Fibroblast of skin of left biceps (primary cell): ENCODE data around the gene DQX1.
A peak's percentile ranks its signal among the peaks of the same experiment; 100 is the strongest.

Experiments used
- DNase-seq, 2 experiments: peaks; one replicate each; pipeline ENCODE4 v3.0.0-alpha.2; 2013; ENCODE audit warnings: low read depth in 2 of 2

DQX1 gene

DNA sequence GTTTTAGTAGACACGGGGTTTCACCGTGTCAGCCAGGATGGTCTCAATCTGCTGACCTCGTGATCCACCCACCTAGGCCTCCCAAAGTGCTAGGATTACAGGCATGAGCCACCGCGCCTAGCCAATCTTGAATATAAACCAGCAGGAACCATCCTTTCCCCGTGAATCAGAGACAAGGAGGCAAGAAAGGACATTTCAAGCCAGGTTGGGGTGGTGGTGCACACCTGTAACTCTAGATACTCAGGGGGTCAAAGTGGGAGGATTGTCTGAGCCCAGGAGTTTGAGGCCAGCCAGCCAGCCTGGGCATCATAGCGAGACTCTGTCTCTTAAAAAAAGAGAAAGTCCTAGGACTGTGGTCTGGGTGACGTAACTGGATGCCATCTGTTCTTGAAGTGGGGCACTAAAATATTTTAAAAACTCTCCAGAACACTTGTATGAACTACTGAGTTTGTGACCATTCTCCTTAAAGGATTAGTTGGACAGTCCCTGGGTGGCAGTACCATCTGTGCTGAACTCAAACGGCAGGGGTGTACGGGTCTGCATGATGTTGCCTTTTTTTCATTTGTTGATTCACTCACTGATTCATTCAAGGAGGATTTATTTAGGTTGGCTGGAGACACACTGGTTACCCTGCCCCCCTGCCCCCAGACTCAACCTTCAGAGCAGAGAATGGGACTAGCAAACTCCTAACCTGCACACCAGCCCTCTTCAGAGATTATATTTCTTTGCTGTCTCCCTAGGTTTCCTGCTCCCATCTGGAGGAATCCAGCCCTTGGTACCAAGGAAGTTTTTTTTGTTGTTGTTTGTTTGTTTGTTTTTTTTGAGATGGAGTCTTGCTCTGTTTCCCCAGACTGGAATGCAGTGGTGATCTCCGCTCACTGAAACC is 14.7 kb downstream of the DQX1 start:
- DNase-seq = no peak

- no peak for DNase-seq
Observed at GRCh38 chr2:74510272-74510671, 15.8 kb downstream of the DQX1 start.

DNA sequence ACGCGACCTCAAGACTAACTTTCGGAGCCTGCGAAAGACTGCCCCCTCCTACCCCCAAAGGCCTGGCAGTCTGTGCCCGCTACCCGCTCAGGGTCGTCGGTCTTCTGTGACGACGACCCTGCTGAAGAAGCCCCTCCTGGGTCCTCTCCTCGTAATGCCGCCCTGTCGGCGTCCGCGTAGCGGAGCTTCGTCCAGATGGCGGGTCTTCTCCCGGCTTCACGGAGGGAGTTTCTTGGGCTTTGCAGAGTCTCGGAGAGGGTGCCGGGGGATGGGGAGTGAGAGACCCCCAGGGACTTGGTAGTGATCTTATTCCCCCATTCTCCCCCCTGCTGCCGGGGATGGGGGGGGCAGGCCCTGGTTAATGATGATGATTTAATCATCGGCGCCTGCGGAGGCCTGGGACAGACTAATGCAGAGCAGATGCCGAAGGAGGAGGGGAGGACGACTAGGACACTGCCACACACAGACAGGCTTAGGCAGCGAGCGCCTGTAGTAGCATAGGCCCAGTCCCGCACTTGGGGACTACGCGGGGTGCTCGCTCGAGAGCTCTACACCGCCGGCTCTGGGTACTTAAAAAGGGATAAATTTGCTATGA is 18.0 kb downstream of the DQX1 start:
- DNase-seq = peak; percentile 75 to 78

- DNase-seq = peak; percentile 95
Observed at GRCh38 chr2:74507145-74507925, 18.7 kb downstream of the DQX1 start, which contains the start of gene PCGF1. Gene PCGF1, minus strand, starts transcription at chr2:74507695. Its CDS starts 27 bp downstream, at chr2:74507668.

GRCh38 chr2:74505448-74506246 is 20.4 kb downstream of the DQX1 start:
- DNase-seq = no peak

DNA sequence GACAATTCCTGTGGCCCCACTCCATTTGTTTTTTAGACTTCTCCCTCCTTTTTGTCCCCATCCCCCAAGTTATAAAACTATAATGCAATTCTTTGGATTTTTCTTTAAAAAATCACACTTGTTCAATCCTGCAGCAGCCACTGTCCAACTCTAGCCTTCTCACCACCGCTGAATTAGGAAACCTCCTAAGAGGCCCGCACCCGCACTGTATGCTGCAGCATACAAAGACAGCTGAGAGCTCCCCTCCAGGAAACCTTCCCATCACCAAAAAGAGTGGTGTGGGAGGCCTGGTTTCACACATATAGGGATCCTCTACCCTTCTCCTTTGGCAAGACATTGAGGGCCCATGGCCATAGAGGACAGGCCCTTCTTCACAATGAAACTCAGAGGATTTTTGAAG is 21.4 kb downstream of the DQX1 start:
- DNase-seq = no peak

DNA sequence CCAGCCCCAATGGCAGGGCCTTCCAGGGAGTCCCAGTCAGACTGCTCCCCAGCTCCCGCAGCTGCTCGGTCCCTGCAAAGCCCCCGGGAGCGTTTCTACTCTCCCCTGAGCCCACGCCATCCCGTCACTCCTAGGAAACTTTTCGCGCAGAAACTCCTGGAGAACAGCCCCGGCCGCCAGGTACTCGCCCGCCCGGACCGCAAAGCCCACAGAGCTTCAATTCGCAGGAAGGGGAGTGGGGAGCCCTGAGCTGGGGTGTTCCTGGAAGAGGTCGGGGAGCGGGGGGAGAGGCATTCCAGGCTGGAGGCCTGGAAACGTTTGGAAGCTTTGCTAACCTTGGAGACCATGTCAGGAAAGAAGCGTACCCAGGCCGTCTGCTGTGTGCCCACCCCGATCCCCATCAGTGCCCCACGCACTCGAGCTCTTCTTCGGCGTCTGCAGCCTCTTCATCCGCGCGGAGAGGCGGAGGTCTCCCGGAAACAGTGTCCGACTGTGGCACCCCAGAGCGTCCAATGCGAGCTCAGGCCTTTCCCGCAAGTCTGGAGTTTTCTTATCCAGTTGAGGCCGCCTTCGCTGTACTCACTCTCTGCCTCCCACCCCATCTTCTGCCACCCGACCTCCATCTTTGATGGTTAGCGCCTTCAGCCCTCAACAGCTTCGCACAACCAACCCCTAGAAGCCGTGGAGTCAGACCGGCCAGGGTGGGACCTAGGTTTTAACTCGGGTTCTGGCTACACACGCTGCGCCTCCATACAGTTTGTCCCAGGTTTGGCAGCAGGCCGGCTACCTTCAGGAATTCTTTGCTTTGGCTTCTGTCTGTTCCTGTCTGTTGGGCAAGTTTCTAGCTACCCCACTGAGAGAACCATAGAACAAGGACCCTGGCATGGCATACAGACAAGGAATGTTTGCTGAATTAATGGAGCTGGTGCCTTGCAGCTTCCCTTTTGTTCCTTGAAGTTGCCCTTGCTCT is 22.2 kb downstream of the DQX1 start:
- no peak for DNase-seq

GRCh38 chr2:74502720-74503505 is 23.1 kb downstream of the DQX1 start:
- no peak for DNase-seq

- no peak for DNase-seq
Observed at GRCh38 chr2:74502147-74502719, 23.8 kb downstream of the DQX1 start.

GRCh38 chr2:74501335-74502071 is 24.5 kb downstream of the DQX1 start:
- no peak for DNase-seq

GRCh38 chr2:74500578-74500946 is 25.5 kb downstream of the DQX1 start:
- DNase-seq = no peak

DNA sequence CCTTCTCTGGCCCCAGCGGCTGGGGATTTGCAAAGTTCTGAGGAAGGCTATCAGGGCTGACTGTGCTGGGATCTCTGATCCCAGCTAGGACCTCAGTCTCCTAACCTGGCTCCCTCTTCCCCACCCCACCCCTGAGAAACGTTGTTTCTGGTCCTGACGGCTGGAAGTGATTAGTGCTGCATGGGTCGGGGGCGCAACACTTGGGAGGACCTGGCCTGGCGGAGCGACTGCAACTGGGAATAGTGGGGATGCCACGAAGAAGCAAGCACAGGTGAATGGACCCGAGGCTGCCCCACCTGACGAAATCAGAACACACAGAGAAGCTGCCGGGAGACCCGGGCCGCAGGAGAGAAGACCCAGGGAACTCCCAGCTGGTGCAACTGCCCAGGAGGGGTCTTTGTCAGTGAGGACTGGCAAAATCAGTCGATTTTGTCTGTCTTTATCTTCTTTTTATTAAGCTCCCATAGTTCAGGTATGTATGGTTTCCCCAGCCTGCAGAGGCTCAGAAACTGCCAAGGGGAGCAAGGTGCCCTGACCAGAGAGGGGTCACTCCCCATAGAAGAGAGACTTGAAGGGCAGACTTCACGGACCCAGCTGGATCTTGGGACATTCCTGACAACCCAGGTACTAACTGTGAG is 26.0 kb downstream of the DQX1 start:
- DNase-seq = no peak

DNA sequence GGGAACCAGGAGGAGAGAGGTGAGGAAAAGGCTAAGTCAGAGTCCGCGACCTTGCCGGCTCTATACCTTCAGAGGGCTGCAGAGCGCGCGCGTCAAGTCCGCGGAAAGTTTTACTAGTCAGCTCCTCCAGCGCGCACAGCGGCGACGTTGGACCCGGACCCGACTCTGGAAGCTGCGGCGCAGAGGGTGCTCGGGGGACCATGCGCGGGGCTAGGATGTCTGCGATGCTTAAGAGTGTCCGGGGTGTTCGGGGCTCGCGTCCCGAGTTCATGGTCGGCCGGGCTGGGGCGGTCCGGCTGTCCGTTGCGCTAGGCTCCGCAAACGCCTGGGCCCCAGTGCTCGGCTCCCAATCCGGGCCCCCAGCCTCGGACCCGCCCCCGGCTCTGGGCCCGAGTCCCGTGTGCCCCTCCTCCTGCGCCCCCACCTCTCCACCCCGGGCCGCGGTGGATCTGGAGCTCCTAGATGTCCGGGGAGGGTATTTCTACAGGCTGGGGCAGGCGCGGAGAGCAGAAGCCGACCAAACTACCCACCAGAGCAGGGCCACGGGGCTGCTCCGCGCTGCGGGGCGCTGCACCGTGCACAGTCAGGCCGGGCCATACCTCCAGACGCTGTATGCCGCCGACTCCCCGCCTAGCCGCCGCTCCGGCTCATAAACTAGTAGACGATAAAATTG is 26.6 kb downstream of the DQX1 start, which contains the start of gene LBX2:
Gene LBX2 (minus strand): TSS at position 337 of the 673 bp plus-strand sequence. CDS start 66 bp downstream, at position 271.
- no peak for DNase-seq

GRCh38 chr2:74498500-74499266 is 27.3 kb downstream of the DQX1 start:
- no peak for DNase-seq

- DNase-seq = no peak
Observed at GRCh38 chr2:74497777-74498499, 28.1 kb downstream of the DQX1 start.
